ENCODE data around the gene SLC8A1.

The SLC8A1 gene

GRCh38 chr2:40457837-40458236 lies 5.9 kb upstream of the SLC8A1 start:
- no peak for DNase-seq

- DNase-seq: no peak
Measured at GRCh38 chr2:40457366-40457765, 5.5 kb upstream of the SLC8A1 start.

- DNase-seq: no peak
Measured at GRCh38 chr2:40456926-40457325, 5.0 kb upstream of the SLC8A1 start.

GRCh38 chr2:40455661-40456060 lies 3.8 kb upstream of the SLC8A1 start:
- no peak for DNase-seq

- no peak for DNase-seq
Measured at GRCh38 chr2:40454321-40454720, 2.4 kb upstream of the SLC8A1 start.

- DNase-seq: no peak
Measured at GRCh38 chr2:40452786-40453185, 896 bp upstream of the SLC8A1 start.

GRCh38 chr2:40450796-40451430 lies 977 bp downstream of the SLC8A1 start:
- no peak for DNase-seq

- no peak for DNase-seq
Measured at GRCh38 chr2:40450066-40450795, 1.7 kb downstream of the SLC8A1 start.

GRCh38 chr2:40448476-40449079 lies 3.3 kb downstream of the SLC8A1 start:
- no peak for DNase-seq

GRCh38 chr2:40445467-40445866 lies 6.4 kb downstream of the SLC8A1 start:
- no peak for DNase-seq

- DNase-seq: no peak
Measured at GRCh38 chr2:40440835-40441234, 11.1 kb downstream of the SLC8A1 start.

GRCh38 chr2:40439473-40439872 lies 12.4 kb downstream of the SLC8A1 start:
- no peak for DNase-seq

- no peak for DNase-seq
Measured at GRCh38 chr2:40436093-40436475, 15.8 kb downstream of the SLC8A1 start.

GRCh38 chr2:40435426-40436092 lies 16.3 kb downstream of the SLC8A1 start:
- no peak for DNase-seq

GRCh38 chr2:40434731-40435271 lies 17.1 kb downstream of the SLC8A1 start:
- DNase-seq: no peak

- no peak for DNase-seq
Measured at GRCh38 chr2:40433736-40434135, 18.2 kb downstream of the SLC8A1 start.

GRCh38 chr2:40432921-40433483 lies 18.9 kb downstream of the SLC8A1 start:
- DNase-seq: no peak

GRCh38 chr2:40431600-40431955 lies 20.3 kb downstream of the SLC8A1 start:
- DNase-seq: no peak

- DNase-seq: no peak
Measured at GRCh38 chr2:40430776-40431599, 20.9 kb downstream of the SLC8A1 start.

- DNase-seq: no peak
Measured at GRCh38 chr2:40428439-40428838, 23.5 kb downstream of the SLC8A1 start.

GRCh38 chr2:40421631-40422297 lies 30.1 kb downstream of the SLC8A1 start:
- no peak for DNase-seq

GRCh38 chr2:40420478-40420877 lies 31.4 kb downstream of the SLC8A1 start:
- DNase-seq: no peak
